OCI-LY1 (cell line): ENCODE data around the gene FRY.

ENCODE experiments used
- H2AFZ ChIP-seq: fragments of 200-600 bp; sonication (generic), shearing (Covaris generic); 2 replicates; pipeline ENCODE4 v1.6.0; 2014; ENCODE audit warnings: antibody characterized with exemption, mild to moderate bottlenecking, low read length
- H3F3A ChIP-seq: fragments of 200-600 bp; sonication (generic), shearing (Covaris generic); 2 replicates; pipeline ENCODE4 v1.6.0; 2014; ENCODE audit warnings: mild to moderate bottlenecking, antibody characterized with exemption, low read length, moderate library complexity; ENCODE audit not compliant: insufficient read depth
- H3K27ac ChIP-seq: fragments of 200-600 bp; sonication (generic); 2 replicates; pipeline ENCODE4 v1.5.1; 2014; ENCODE audit warnings: low read length, mixed run types, mild to moderate bottlenecking, low read depth; ENCODE audit not compliant: poor library complexity, severe bottlenecking
- H3K27me3 ChIP-seq: fragments of 200-600 bp; sonication (generic); 2 replicates; pipeline ENCODE4 v1.6.0; 2014; ENCODE audit warnings: antibody characterized with exemption, mild to moderate bottlenecking, low read length, moderate library complexity; ENCODE audit not compliant: insufficient read depth
- H3K36me3 ChIP-seq: fragments of 200-600 bp; sonication (generic); 2 replicates; pipeline ENCODE4 v1.6.1; 2014; ENCODE audit warnings: mild to moderate bottlenecking, antibody characterized with exemption, low read length, moderate library complexity, mixed read lengths; ENCODE audit not compliant: insufficient read depth
- H3K4me1 ChIP-seq: fragments of 200-600 bp; sonication (generic); 2 replicates; pipeline ENCODE4 v1.5.1; 2014; ENCODE audit warnings: mild to moderate bottlenecking, low read length, moderate library complexity; ENCODE audit not compliant: insufficient read depth, severe bottlenecking
- H3K4me2 ChIP-seq: fragments of 200-600 bp; sonication (generic), shearing (Covaris generic); 2 replicates; pipeline ENCODE4 v1.6.1; 2014; ENCODE audit warnings: low read length
- H3K4me3 ChIP-seq: fragments of 200-600 bp; sonication (generic); 2 replicates; pipeline ENCODE4 v1.5.1; 2014; ENCODE audit warnings: low read length, low read depth, mild to moderate bottlenecking, mixed read lengths; ENCODE audit not compliant: poor library complexity, severe bottlenecking
- H3K79me2 ChIP-seq: fragments of 200-600 bp; shearing (Covaris generic); 2 replicates; pipeline ENCODE4 v1.6.1; 2016; ENCODE audit warnings: mixed run types, low read length, mixed read lengths; ENCODE audit not compliant: insufficient read depth
- H3K9ac ChIP-seq: fragments of 200-600 bp; sonication (generic), shearing (Covaris generic); 2 replicates; pipeline ENCODE4 v1.6.1; 2014; ENCODE audit warnings: mild to moderate bottlenecking, low read length, mixed read lengths
- H3K9me2 ChIP-seq: fragments of 200-600 bp; sonication (generic), shearing (Covaris generic); 2 replicates; pipeline ENCODE4 v1.6.1; 2014; ENCODE audit warnings: low read depth, mild to moderate bottlenecking, low read length, mixed read lengths
- H3K9me3 ChIP-seq: fragments of 200-600 bp; shearing (Covaris generic); 2 replicates; pipeline ENCODE4 v1.6.1; 2014; ENCODE audit warnings: low read length, mixed read lengths
- H4K20me1 ChIP-seq: fragments of 200-600 bp; sonication (generic), shearing (Covaris generic); 2 replicates; pipeline ENCODE4 v1.6.0; 2016; ENCODE audit warnings: mild to moderate bottlenecking, low read length; ENCODE audit not compliant: insufficient read depth
- EZH2 ChIP-seq: fragments of 200-600 bp; sonication (generic), shearing (Covaris generic); IDR thresholded peaks from 2 replicates; pipeline ENCODE4 v1.8.0; 2017; ENCODE audit warnings: borderline replicate concordance, mixed run types, mild to moderate bottlenecking, antibody characterized with exemption, low read length, moderate library complexity, mixed read lengths
- TF ChIP-seq, protein P1 (sequence below): fragments of 200-600 bp; sonication (generic), shearing (Covaris generic); IDR thresholded peaks from 2 replicates; pipeline ENCODE4 v1.5.1; 2017; ENCODE audit warnings: mild to moderate bottlenecking, antibody characterized with exemption, low read length, moderate library complexity, mixed read lengths

The FRY gene

GRCh38 chr13:32001154-32001768, 30.3 kb upstream of the FRY start:
- Histone ChIP-seq H3K4me2 (no peak overlapping the region), H3K27me3 (no peaks in the 10 kb centered on the region), H3K9me3 (no peaks in the 10 kb centered on the region), H3K4me1 (no peaks in the 10 kb centered on the region), H3F3A (no peaks in the 10 kb centered on the region), H3K9me2 (no peaks in the 10 kb centered on the region), H3K36me3 (no peaks in the 10 kb centered on the region), H3K27ac (no peak overlapping the region), H3K9ac (no peak overlapping the region), H2AFZ (no peak overlapping the region), H3K79me2 (no peaks in the 10 kb centered on the region), H3K4me3 (no peak overlapping the region), H4K20me1 (no peaks in the 10 kb centered on the region)
- TF ChIP-seq, protein P1, sequence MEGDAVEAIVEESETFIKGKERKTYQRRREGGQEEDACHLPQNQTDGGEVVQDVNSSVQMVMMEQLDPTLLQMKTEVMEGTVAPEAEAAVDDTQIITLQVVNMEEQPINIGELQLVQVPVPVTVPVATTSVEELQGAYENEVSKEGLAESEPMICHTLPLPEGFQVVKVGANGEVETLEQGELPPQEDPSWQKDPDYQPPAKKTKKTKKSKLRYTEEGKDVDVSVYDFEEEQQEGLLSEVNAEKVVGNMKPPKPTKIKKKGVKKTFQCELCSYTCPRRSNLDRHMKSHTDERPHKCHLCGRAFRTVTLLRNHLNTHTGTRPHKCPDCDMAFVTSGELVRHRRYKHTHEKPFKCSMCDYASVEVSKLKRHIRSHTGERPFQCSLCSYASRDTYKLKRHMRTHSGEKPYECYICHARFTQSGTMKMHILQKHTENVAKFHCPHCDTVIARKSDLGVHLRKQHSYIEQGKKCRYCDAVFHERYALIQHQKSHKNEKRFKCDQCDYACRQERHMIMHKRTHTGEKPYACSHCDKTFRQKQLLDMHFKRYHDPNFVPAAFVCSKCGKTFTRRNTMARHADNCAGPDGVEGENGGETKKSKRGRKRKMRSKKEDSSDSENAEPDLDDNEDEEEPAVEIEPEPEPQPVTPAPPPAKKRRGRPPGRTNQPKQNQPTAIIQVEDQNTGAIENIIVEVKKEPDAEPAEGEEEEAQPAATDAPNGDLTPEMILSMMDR: peak; percentile 62
- TF ChIP-seq EZH2: no peak

DNA sequence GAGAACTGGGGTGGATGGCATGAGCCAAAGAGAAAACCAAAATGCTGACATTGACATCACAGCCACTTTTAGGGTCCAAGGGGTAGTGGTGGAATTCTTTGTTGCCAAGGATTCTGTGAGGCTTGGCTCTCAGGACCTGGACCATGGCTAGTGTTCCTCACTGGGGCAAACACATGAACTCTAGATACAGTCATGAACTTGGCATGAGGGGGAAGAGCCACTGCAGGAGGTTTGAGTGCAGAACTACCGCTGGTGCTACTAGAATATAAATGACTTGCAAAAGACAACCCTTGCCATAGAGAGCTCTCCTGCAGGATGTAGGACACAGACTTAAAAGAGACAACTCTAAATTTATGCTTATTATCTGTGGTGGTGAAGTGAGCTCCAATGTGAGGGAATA, 29.8 kb upstream of the FRY start:
- Histone ChIP-seq H3K9me2 (no peaks in the 10 kb centered on the region), H3K9ac (no peak overlapping the region), H3K36me3 (no peaks in the 10 kb centered on the region), H3F3A (no peaks in the 10 kb centered on the region), H3K27me3 (no peaks in the 10 kb centered on the region), H3K9me3 (no peaks in the 10 kb centered on the region), H2AFZ (no peak overlapping the region), H3K4me1 (no peaks in the 10 kb centered on the region), H3K79me2 (no peaks in the 10 kb centered on the region), H3K4me2 (no peak overlapping the region), H3K27ac (no peak overlapping the region), H4K20me1 (no peaks in the 10 kb centered on the region), H3K4me3 (no peak overlapping the region)
- TF ChIP-seq, protein P1: no peak
- no peak for TF ChIP-seq EZH2

DNA sequence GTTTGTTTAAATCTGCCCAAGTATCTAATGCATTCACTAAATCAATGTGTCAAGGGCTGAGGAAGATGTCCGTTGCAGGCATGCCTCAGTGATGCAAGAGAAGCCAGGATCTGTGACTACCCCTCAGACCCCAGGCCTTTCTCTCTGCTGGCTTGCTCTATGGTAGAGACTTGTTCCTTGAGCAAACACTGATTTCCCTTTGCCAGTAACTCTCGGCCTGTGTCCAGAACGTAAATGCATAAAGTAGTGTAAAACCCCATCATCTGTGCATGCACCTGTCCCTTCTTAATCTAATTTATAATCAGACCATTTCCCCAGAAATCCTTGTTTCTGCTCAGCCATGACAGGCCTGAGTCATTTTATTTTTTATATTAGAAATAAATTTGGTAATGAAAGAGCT, 28.7 kb upstream of the FRY start:
- no peak overlapping the region for H3K9ac ChIP-seq
- H3K4me3 ChIP-seq: no peak overlapping the region
- no peak overlapping the region for H3K4me2 ChIP-seq
- H3K27me3 ChIP-seq: no peaks in the 10 kb centered on the region
- TF ChIP-seq, protein P1: no peak
- TF ChIP-seq EZH2: no peak
- no peaks in the 10 kb centered on the region for H3K9me2 ChIP-seq
- H3K36me3 ChIP-seq: no peaks in the 10 kb centered on the region
- H3F3A ChIP-seq: no peaks in the 10 kb centered on the region
- no peaks in the 10 kb centered on the region for H3K4me1 ChIP-seq
- H2AFZ ChIP-seq: no peak overlapping the region
- H4K20me1 ChIP-seq: no peaks in the 10 kb centered on the region
- no peak overlapping the region for H3K27ac ChIP-seq
- no peaks in the 10 kb centered on the region for H3K79me2 ChIP-seq
- no peaks in the 10 kb centered on the region for H3K9me3 ChIP-seq
